GM19023 (cell line): ENCODE data around the gene SLC25A25.

Source experiments
- ATAC-seq: cut with Tn5 transposase; IDR thresholded peaks from one replicate; pipeline ENCODE4 v1.9.1; 2021; ENCODE audit warnings: mild to moderate bottlenecking, moderate library complexity; ENCODE audit not compliant: unreplicated experiment

Gene SLC25A25

GRCh38 chr9:128072144-128073021 is 4.4 kb downstream of the SLC25A25 start:
- ATAC-seq: no peak

DNA sequence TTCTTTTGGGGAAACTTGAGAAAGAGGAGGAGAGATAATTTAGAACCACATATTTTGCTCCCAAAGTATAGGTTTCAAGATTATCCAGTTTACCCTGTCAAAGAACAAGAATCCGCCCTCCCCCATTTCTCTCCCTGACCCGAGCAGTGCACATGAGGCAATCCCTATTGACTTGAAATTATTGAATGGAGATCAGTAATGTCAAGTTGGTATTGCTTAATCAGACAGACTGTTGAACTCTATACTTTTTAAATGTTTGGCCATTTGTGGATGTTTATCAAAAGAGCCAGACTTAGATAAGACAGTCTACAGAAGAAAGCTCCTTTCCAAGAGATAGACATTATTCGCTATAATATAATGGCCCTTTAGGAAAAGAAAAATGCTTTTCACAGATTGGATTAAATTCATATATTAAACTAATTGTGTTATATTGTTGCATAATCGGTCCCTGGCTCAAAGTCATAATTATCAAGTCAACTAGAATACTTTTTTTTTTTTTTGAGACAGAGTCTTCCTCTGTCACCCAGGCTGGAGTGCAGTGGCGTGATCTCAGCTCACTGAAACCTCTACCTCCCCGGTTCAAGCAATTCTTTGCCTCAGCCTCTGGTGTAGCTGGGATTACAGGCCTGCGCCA is 5.3 kb downstream of the SLC25A25 start:
- no peak for ATAC-seq

- no peak for ATAC-seq
Measured at GRCh38 chr9:128077847-128078503, 9.9 kb downstream of the SLC25A25 start.

DNA sequence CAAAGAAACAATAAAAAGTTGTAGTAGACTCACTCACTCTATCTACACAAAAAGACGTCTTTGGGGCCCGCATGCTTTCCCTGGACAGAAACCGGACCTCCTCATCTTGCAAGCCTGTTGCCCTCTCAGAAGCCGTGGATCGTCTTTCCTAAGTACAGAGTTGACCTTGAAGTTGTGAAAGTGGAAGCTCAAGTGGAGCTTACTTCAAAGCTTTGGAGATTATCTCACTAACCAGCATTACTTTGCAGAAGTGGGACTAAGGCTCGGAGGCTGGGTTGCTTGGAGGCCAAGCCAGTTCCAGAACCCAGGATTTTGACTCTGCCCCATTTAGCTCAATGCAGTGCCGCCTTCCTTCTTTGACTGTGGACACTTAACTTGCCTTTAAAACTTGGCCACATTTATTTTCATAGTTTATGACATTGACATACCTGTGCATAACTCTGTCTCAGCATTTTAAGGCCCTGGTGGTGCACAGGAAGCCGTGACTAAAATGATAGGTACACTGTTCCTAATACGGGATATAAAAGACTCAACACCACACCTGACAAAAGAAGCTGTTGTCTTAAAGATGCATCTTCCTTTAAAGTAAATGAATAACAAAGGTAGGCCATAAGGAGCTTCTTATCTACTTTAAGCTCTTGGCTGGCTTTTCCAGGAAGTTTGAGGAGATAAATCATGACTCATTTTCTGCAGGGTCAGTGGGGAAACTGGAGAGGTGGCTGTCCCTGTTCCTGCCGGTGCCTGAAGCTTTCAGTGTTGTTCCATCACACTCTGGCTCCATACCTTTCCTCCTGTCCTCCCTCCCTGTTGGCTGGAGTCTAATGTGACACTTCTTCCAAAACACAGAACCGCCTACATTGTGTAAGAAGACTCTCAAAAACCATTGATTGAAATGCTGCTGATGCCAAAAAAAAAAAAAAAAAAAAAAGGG is 10.7 kb downstream of the SLC25A25 start:
- no peak for ATAC-seq

DNA sequence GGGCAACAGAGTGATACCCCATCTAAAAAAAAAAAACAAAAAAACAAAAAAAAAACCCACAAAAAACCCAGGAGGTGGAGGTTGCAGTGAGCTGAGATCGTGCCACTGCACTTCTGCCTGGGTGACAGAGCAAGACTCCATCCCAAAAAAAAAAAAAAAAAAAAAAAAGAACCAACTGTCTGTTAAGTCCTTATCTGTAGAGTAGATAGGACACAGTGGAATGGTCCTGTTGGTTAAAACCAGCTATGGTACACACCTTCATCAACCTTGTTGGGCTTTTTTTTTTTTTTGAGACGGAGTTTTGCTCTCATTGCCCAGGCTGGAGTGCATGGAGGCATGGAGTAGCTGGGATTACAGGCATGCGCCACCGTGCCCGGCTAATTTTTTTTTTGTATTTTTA is 12.2 kb downstream of the SLC25A25 start:
- ATAC-seq: no peak

GRCh38 chr9:128081056-128081455 is 13.0 kb downstream of the SLC25A25 start:
- ATAC-seq: no peak

- no peak for ATAC-seq
Measured at GRCh38 chr9:128082151-128082550, 14.1 kb downstream of the SLC25A25 start.

GRCh38 chr9:128084746-128085145 is 16.7 kb downstream of the SLC25A25 start:
- ATAC-seq: no peak

DNA sequence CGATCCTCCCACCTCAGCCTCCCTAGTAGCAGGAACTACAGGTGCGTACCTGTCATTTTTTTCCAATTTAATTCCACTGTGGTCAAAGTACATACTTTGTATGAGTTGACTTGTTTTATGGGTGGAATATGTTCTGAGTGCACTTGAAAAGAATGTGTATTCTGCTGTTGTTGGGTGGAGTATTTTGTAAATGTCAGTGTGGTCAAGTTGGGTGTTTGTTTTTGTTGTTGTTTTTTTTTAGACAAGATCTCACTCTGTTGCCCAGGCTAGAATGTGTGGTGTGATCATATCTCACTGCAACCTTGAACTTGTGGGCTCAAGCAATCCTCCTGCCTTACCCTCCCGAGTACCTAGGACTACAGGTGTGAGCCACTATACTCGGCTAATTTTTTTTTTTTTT is 17.9 kb downstream of the SLC25A25 start:
- no peak for ATAC-seq

DNA sequence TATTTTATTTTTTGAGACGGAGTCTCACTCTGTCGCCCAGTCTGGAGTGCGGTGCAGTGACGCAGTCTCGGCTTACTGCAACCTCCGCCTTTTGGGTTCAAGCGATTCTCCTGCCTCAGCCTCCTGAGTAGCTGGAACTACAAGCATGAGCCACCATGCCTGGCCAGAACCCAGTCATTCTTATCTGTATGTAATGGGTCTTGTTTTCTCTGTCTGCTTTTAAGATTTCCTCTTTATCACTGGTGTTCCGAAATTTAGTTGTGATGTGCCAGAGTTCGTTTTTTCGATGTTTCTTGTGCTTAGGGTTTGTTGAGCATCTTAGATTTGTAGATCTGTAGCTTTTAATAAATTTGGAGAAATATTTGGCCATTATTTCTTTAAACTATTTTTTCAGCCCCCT is 19.2 kb downstream of the SLC25A25 start:
- no peak for ATAC-seq

GRCh38 chr9:128088253-128088945 is 20.4 kb downstream of the SLC25A25 start:
- ATAC-seq: no peak

- ATAC-seq: no peak
Measured at GRCh38 chr9:128089299-128089698, 21.3 kb downstream of the SLC25A25 start.

GRCh38 chr9:128091144-128091543 is 23.1 kb downstream of the SLC25A25 start:
- no peak for ATAC-seq

DNA sequence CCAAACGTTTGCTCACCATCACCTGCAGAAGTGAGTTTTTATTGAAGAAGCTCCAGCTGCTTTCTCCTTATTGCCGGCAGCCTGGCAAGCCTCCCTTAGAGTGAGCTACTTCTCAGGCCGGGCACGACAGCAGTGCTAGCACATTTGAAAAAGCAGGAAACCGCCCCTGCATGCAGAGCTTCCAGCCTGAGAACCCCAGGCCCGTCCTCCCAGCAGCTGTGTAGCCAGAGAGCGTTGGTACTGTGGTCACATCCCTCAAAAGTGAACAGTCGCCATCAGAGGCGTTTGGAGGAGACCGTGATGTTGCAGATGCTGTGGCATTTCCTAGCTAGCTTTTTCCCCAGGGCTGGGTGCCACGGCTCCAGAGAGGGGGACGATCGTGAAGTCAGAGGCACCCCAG is 23.5 kb downstream of the SLC25A25 start:
- no peak for ATAC-seq

GRCh38 chr9:128092199-128092977 is 24.4 kb downstream of the SLC25A25 start:
- no peak for ATAC-seq

DNA sequence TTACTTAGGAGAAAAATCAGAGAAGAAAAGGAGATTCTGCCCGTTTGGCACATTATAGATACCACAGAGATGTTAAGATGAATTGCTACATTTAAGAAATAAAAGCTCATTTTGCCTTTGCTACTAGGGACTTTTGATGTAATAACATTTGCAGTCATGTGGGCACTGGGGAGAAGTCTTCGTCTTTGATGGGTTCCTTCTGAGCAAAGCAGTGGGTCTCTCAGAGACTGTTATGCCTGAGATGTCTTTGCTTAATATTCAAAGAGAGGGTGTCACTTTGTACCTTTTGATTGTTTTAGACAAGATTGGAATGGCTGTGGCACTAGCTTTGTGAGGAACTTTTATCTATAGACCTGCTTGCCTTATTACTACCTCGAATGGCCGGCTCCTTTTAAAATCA is 25.0 kb downstream of the SLC25A25 start:
- no peak for ATAC-seq

GRCh38 chr9:128094166-128094949 is 26.3 kb downstream of the SLC25A25 start:
- peak; percentile 94 for ATAC-seq

DNA sequence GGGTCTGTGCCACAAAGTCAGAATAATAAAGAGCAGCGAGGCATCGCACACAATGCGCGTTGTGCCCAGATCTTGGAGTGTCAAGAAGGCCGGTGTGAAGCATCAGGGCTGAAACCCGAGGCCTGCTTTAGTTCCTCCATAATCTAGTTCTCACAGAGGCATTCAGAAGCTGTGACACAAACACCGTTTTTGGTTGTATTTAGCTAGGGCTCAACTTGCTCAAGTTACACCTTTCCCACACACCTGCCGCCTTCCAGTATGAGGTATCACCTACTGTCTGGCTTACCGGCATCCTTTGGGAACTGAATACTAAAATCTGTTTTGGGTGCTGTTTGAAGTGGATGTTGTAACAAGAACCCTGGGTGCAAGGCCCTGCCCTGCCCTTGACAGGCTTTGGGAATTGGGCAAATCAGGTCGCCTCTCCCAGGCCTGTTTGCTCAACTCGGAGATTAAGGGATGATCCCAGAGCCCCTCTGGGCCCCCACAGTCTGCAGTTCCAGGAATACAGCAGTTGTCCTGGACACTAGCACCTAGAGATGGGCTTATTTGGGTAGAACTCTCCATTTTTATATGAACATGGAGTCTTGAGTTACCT is 27.0 kb downstream of the SLC25A25 start:
- no peak for ATAC-seq
